Upper lobe of left lung (tissue), 6 donors: ENCODE results near the gene CALML6. TPM values are rescaled to one million over a fixed set of nuclear protein-coding genes. Genes with fewer than 3 reads are reported as not detected.
A peak's percentile ranks its signal among the peaks of the same experiment; 100 is the strongest.

Experiments
- ATAC-seq, 2 donors: fragments of 200-7000 bp; cut with Tn5 transposase; one replicate each; pipeline ENCODE4 v1.9.1; 2022; ENCODE audit warnings: mild to moderate bottlenecking in 2 of 2, moderate library complexity in 2 of 2; ENCODE audit not compliant: low FRiP score in 2 of 2
- DNase-seq, 2 donors: peaks; one replicate each; pipeline ENCODE4 v3.0.0-alpha.2; 2019 to 2020
- H3K27ac ChIP-seq, 4 donors: fragments of 200-600 bp; sonication (generic); one replicate each; pipeline ENCODE4 v1.5.1; 2016 to 2019
- H3K27me3 ChIP-seq, 4 donors: fragments of 200-600 bp; sonication (generic); one replicate each; pipeline ENCODE4 v1.5.1; 2017 to 2019
- H3K36me3 ChIP-seq, 4 donors: fragments of 200-600 bp; sonication (generic); one replicate each; pipeline ENCODE4 v1.5.1; 2016 to 2019
- H3K4me1 ChIP-seq, 4 donors: fragments of 200-600 bp; sonication (generic); one replicate each; pipeline ENCODE4 v1.5.1; 2018 to 2019
- H3K4me3 ChIP-seq, 4 donors: fragments of 200-600 bp; sonication (generic); one replicate each; pipeline ENCODE4 v1.5.1; 2017 to 2019; ENCODE audit warnings: mild to moderate bottlenecking in 2 of 4, moderate library complexity in 1 of 4
- H3K9me3 ChIP-seq, 4 donors: fragments of 200-600 bp; sonication (generic); one replicate each; pipeline ENCODE4 v1.5.1; 2018 to 2019
- EP300 ChIP-seq, 4 donors: sonication (generic); formaldehyde crosslinking; IDR thresholded peaks; one replicate each; pipeline ENCODE4 v1.5.1; 2017; ENCODE audit warnings: antibody characterized with exemption in 4 of 4, control low read depth in 2 of 4
- POLR2A ChIP-seq, 4 donors: fragments of 450-650 bp; IDR thresholded peaks; one replicate each; pipeline ENCODE4 v1.5.1; 2016 to 2017; ENCODE audit warnings: antibody characterized with exemption in 4 of 4, mild to moderate bottlenecking in 2 of 4
- POLR2AphosphoS5 ChIP-seq, 2 donors: sonication (generic); formaldehyde crosslinking; IDR thresholded peaks; one replicate each; pipeline ENCODE4 v1.5.1; 2017; ENCODE audit warnings: antibody characterized with exemption in 2 of 2
- WGBS, 2 donors: methylation state at CpG; one replicate each; pipeline ENCODE4 v1.1.5; 2017 to 2018; 5-methylcytosine and 5-hydroxymethylcytosine counted together
- total RNA-seq, 6 donors: library from RNA; depleted of rRNA in 4 of 6; stranded (reverse); fragments of >200 nt in 4 of 6; gene quantifications; one replicate each; pipeline versions ENCODE4 v1.1.0 to v1.2.1, GENCODE V29; 2016 to 2021
- TF ChIP-seq, protein P1 (sequence below), 6 experiments: fragments of 450-650 bp in 4 of 6; fragments of 200-600 bp in 2 of 6; sonication (generic) in 2 of 6; IDR thresholded peaks; one replicate each; pipeline ENCODE4 v1.5.1; 2016 to 2019; ENCODE audit warnings: antibody characterized with exemption in 6 of 6
- donor health status: DM: no; HTN: no; CAD: no; lungs with moderate emphysema.
- donor health status: DM: no; HTN: yes; CAD: no; lungs with severe emphysema.

Gene CALML6
- total RNA-seq, 6 donors from 2014 or later: 0.37 to 0.57 (median 0.39) TPM; not detected in 3

DNA sequence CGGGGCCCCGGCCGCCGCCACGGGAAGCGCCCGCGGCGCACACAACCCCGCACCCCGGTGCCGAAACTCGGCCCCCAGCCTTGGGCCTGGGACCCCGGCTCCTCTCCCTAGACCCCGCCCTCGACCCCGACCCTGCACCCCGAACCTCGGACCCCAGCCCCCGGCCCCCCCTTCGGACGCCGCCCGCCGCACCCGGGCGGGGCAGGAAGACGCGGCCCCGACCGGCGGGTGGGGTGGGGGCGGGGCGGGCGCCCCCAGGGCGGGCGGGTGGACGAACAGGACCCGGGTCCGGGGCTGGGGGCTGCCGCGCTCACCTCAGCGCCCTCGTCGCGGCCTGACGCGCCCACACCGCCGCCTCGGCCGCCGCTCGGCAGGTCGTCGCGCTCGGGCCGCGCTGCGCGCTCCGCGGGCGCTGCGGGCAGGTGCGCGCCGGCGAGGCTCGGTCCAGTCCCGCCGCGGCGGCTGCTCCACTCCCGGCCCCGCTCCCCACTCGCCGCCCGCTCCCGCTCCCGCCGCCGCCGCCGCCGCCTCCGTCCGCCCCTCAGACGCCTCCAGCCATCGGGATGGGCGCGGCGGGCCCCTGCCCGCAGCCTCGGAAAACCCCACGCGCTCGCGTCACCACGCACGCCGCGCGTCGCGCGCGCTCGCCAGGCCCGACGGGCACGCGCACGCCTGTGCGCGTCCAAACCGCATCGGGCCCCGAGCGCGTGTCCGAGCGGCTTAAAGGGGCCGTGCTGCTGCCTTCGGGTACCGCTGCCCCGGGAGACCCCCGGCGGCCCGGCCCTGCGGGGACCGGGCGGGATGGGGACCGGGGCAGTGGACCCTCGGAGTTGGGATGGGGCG, 24.3 kb upstream of the CALML6 start, which contains the start of gene GNB1:
GNB1 (minus strand) TSS at position 582 of the 843 bp plus-strand sequence. CDS start 65,634 bp downstream, outside the sequence.
- peak within 1 kb of the TSS; percentile 71 to 96 (median 90) for H3K4me3 ChIP-seq
- peak within 1 kb of the TSS; percentile 94 to 99 (median 96) for H3K27ac ChIP-seq
- H3K36me3 ChIP-seq: no peaks in the 10 kb centered on the region
- no peaks in the 10 kb centered on the region for H3K27me3 ChIP-seq
- DNase-seq: peak; percentile 87 to 99
- peak; percentile 90 to 94 for ATAC-seq
- no peaks in the 10 kb centered on the region for H3K9me3 ChIP-seq
- peak; percentile 80 to 86 for TF ChIP-seq POLR2AphosphoS5 (IDR thresholded peaks at IDR 0.05)
- TF ChIP-seq EP300 (IDR thresholded peaks at IDR 0.05): peak in 1 of 4 donors; percentile 13
- TF ChIP-seq POLR2A (IDR thresholded peaks at IDR 0.05): peak in 2 of 4 donors; percentile 75 to 86
- TF ChIP-seq, protein P1, sequence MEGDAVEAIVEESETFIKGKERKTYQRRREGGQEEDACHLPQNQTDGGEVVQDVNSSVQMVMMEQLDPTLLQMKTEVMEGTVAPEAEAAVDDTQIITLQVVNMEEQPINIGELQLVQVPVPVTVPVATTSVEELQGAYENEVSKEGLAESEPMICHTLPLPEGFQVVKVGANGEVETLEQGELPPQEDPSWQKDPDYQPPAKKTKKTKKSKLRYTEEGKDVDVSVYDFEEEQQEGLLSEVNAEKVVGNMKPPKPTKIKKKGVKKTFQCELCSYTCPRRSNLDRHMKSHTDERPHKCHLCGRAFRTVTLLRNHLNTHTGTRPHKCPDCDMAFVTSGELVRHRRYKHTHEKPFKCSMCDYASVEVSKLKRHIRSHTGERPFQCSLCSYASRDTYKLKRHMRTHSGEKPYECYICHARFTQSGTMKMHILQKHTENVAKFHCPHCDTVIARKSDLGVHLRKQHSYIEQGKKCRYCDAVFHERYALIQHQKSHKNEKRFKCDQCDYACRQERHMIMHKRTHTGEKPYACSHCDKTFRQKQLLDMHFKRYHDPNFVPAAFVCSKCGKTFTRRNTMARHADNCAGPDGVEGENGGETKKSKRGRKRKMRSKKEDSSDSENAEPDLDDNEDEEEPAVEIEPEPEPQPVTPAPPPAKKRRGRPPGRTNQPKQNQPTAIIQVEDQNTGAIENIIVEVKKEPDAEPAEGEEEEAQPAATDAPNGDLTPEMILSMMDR (IDR thresholded peaks at IDR 0.05): peak in 4 of 6 experiments; percentile 7 to 42 (median 10)
- peaks cover 46 to 72% (median 60%) of the 10 kb centered on the region in 4 donors for H3K4me1 ChIP-seq
- 0% methylated on average over 21 of the region's 137 CpGs; no CpG with 5 or more reads in 1 of the 2 donors for WGBS, 2 donors

DNA sequence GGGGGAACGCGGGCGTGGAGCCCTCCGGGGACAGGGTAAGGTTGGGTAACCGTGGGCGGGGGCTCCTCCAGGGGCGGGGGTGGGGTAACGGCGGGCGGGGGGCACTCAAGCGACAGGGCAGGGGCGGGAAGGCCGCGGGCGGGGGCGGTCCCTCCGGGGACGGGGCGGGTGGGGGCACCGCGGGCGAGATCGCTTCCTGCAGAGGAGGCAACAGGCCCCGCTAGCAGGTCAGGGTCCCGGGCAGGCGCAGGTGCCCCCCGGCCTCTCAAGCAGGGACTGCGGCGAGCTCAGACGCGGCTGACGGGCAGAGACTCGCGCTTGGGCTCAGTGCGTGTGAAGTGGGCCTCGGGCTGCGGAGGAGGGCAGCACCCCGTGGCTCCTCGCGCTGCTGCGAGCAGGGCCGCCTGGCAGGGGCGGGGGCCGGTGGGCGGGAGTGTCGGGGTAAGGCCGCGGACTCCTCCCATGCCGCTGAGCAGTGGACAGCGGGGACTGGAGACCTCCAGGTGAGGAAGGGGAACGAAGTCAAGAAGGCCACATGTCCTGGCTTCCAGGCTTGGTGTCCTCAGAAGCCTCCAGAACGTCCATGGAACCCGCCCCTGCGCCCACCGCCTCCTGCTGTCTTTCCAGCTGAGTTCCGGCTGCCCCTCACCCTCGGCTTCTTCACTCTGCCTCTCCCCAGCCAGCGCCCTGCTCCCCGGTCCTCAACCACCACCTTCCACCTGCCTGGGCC, 23.5 kb upstream of the CALML6 start:
- 1% methylated on average over 9 to 10 of the region's 59 CpGs for WGBS, 2 donors
- peak; percentile 86 to 95 for DNase-seq
- peak overlapping the region; percentile 68 to 96 (median 90) for H3K4me3 ChIP-seq
- peak overlapping the region; percentile 94 to 99 (median 96) for H3K27ac ChIP-seq
- no peak for TF ChIP-seq EP300 (IDR thresholded peaks at IDR 0.05)
- TF ChIP-seq, protein P1 (IDR thresholded peaks at IDR 0.05): no peak
- TF ChIP-seq POLR2A (IDR thresholded peaks at IDR 0.05): peak in 1 of 4 donors; percentile 18
- peak in 1 of 2 donors; percentile 58 for TF ChIP-seq POLR2AphosphoS5 (IDR thresholded peaks at IDR 0.05)
- H3K27me3 ChIP-seq: no peaks in the 10 kb centered on the region
- peak; percentile 82 to 83 for ATAC-seq
- H3K36me3 ChIP-seq: no peaks in the 10 kb centered on the region
- no peaks in the 10 kb centered on the region for H3K9me3 ChIP-seq
- peaks cover 40 to 65% (median 52%) of the 10 kb centered on the region in 4 donors for H3K4me1 ChIP-seq

DNA sequence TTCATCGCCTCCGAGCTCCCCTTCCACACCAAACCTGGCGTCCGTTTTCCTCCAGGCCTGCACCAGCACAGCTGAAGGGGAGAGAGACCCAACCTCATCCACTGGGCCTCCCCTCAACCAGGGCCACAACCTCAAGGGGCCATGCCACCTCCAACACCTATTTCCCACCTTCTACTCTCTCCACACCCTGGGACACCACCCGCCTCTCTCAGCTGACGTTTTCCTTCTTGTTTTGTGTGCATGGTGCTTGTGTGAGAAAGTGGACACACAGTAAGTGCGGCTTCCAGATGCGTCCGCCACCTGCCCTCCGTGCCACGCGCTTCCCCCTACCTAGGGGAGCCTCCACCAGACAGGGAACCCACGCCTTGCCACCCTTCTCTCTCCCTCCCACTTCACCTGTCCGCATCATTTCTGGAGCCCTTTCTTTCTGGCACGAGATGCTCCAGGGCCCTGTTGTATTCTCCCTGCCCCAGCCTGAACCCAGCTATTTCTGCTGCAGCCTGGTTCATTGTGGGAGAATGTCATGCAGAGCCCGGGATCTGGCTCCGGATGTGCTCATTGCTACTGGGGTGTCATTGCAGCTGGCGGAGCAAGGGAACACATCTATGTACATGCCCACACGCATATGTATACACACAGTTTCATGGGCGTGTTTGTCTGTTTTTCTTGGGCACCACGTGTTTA, 22.8 kb upstream of the CALML6 start:
- Histone ChIP-seq H3K27me3 (no peaks in the 10 kb centered on the region), H3K4me1 (peaks cover 34 to 57% (median 45%) of the 10 kb centered on the region in 4 donors), H3K36me3 (no peaks in the 10 kb centered on the region), H3K27ac (peak overlapping the region; percentile 94 to 99 (median 96)), H3K9me3 (no peaks in the 10 kb centered on the region), H3K4me3 (peak overlapping the region in 3 of 4 donors; percentile 90 to 96 (median 91))
- TF ChIP-seq POLR2AphosphoS5 (IDR thresholded peaks at IDR 0.05): no peak
- TF ChIP-seq POLR2A (IDR thresholded peaks at IDR 0.05): no peak
- DNase-seq (peak in 1 of 2 donors; percentile 58), ATAC-seq (no peak)
- WGBS, 2 donors: 44 to 50% methylated on average over 19 to 21 of the region's 21 CpGs

DNA sequence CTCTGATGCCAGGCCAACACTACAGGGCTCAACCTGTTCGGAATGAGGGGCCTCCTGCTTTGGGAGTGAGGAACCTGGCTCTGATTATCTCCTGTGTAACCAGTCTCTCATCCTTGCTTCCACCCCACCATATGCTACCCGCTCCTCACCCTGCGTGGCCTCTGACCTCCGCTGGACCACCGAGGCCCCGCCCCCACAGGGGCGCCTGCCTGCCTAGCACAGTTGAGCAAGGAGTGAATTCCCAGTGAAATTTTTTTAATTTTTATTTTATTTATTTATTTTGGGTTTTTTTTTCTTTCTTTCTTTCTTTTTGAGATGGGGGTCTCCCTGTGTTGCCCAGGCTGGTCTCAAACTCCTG, 22.3 kb upstream of the CALML6 start:
- WGBS, 2 donors: 80 to 86% methylated on average over 7 of the region's 7 CpGs
- TF ChIP-seq EP300 (IDR thresholded peaks at IDR 0.05): no peak
- no peak for TF ChIP-seq POLR2AphosphoS5 (IDR thresholded peaks at IDR 0.05)
- TF ChIP-seq, protein P1 (IDR thresholded peaks at IDR 0.05): no peak
- TF ChIP-seq POLR2A (IDR thresholded peaks at IDR 0.05): no peak
- no peaks in the 10 kb centered on the region for H3K9me3 ChIP-seq
- peaks cover 29 to 52% (median 40%) of the 10 kb centered on the region in 4 donors for H3K4me1 ChIP-seq
- no peak overlapping the region for H3K27ac ChIP-seq
- no peaks in the 10 kb centered on the region for H3K36me3 ChIP-seq
- no peak for ATAC-seq
- DNase-seq: peak in 1 of 2 donors; percentile 76
- H3K27me3 ChIP-seq: no peaks in the 10 kb centered on the region
- no peak overlapping the region for H3K4me3 ChIP-seq
